ENCODE data around the gene AXIN2.

DNA sequence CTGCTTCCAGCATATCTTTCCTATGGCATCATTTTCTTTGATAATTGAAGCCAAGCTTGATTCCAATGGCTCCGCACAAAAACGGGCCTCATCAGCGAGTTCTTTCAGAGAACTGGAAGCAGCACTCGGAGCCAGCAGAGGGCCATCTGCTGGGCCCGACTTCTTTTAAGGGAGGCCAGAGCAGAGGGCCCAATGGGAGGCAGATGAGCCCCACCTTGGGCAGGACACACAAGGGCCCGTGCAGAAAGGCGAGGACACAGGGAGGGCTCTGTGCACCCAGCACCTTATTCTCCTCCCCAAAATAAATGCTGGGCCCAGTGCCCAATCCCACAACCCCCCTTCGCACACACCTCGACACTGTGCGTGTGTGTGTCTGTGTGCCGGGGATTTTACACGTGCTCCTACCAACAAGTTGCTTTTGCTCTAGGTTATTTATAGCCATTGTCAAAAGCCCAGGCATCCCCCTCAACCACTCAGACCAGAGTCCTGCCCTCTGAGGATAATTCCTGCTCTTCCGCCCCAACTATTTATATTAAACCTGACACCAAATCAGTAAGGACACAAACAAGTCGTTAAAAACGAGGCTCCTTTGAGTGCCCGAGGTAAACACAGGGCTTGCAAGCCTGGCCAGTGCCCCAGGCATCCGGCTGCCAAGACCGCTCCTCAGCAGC, 6.8 kb downstream of the AXIN2 start:
- TF ChIP-seq, protein P1, sequence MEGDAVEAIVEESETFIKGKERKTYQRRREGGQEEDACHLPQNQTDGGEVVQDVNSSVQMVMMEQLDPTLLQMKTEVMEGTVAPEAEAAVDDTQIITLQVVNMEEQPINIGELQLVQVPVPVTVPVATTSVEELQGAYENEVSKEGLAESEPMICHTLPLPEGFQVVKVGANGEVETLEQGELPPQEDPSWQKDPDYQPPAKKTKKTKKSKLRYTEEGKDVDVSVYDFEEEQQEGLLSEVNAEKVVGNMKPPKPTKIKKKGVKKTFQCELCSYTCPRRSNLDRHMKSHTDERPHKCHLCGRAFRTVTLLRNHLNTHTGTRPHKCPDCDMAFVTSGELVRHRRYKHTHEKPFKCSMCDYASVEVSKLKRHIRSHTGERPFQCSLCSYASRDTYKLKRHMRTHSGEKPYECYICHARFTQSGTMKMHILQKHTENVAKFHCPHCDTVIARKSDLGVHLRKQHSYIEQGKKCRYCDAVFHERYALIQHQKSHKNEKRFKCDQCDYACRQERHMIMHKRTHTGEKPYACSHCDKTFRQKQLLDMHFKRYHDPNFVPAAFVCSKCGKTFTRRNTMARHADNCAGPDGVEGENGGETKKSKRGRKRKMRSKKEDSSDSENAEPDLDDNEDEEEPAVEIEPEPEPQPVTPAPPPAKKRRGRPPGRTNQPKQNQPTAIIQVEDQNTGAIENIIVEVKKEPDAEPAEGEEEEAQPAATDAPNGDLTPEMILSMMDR (IDR thresholded peaks at IDR 0.05; ENCODE audit: insufficient read depth, low read length), result no peak
- TF ChIP-seq POLR2AphosphoS5 (IDR thresholded peaks at IDR 0.05; ENCODE audit: low read depth) (no peak), GABPA (IDR thresholded peaks at IDR 0.05; ENCODE audit: low read depth) (no peak), SPI1 (IDR thresholded peaks at IDR 0.05; ENCODE audit: borderline replicate concordance, low read depth) (no peak)
- TF ChIP-seq, protein P2, sequence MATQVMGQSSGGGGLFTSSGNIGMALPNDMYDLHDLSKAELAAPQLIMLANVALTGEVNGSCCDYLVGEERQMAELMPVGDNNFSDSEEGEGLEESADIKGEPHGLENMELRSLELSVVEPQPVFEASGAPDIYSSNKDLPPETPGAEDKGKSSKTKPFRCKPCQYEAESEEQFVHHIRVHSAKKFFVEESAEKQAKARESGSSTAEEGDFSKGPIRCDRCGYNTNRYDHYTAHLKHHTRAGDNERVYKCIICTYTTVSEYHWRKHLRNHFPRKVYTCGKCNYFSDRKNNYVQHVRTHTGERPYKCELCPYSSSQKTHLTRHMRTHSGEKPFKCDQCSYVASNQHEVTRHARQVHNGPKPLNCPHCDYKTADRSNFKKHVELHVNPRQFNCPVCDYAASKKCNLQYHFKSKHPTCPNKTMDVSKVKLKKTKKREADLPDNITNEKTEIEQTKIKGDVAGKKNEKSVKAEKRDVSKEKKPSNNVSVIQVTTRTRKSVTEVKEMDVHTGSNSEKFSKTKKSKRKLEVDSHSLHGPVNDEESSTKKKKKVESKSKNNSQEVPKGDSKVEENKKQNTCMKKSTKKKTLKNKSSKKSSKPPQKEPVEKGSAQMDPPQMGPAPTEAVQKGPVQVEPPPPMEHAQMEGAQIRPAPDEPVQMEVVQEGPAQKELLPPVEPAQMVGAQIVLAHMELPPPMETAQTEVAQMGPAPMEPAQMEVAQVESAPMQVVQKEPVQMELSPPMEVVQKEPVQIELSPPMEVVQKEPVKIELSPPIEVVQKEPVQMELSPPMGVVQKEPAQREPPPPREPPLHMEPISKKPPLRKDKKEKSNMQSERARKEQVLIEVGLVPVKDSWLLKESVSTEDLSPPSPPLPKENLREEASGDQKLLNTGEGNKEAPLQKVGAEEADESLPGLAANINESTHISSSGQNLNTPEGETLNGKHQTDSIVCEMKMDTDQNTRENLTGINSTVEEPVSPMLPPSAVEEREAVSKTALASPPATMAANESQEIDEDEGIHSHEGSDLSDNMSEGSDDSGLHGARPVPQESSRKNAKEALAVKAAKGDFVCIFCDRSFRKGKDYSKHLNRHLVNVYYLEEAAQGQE (IDR thresholded peaks at IDR 0.05; ENCODE audit: insufficient replicate concordance, low read depth), result no peak
